ENCODE measurements around the gene SIAE.

DNA sequence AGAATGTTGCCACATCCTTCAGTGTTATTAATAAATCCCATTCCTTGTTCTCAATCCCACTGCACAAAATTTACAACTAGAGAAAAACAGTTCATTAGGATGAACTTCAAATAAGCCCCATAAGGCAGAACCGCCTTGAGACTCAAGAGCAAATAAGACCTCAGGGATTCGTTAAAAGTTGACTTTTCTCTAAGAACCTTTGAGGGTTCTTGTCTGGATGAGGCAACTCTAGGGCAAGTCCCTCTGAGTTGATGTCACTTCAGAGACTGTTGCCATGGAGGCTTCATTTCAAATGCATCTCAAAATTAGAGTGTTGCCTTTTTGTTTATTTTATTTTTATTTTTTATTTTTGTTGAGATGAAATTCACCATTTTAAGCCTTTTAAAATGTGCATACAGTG is 82.1 kb downstream of the SIAE start:
- TF ChIP-seq POLR2AphosphoS5 (IDR thresholded peaks at IDR 0.05; ENCODE audit: low read depth, low read length): no peak
- TF ChIP-seq GABPA (IDR thresholded peaks at IDR 0.05; ENCODE audit: low read depth): no peak
- TF ChIP-seq TEAD4 (IDR thresholded peaks at IDR 0.05; ENCODE audit: borderline replicate concordance, insufficient read depth): no peak
- no peak for TF ChIP-seq TAF1 (IDR thresholded peaks at IDR 0.05; ENCODE audit: borderline replicate concordance, low read depth, low read length)
- TF ChIP-seq MAX (IDR thresholded peaks at IDR 0.05; ENCODE audit: low read depth): no peak
- TF ChIP-seq EP300 (IDR thresholded peaks at IDR 0.05; ENCODE audit: borderline replicate concordance in 1 of 2, low read depth in 1 of 2, low read length in 1 of 2): no peak
- no peak for TF ChIP-seq CHD2 (IDR thresholded peaks at IDR 0.05; ENCODE audit: low read length, partially characterized antibody)
- TF ChIP-seq, protein P1, sequence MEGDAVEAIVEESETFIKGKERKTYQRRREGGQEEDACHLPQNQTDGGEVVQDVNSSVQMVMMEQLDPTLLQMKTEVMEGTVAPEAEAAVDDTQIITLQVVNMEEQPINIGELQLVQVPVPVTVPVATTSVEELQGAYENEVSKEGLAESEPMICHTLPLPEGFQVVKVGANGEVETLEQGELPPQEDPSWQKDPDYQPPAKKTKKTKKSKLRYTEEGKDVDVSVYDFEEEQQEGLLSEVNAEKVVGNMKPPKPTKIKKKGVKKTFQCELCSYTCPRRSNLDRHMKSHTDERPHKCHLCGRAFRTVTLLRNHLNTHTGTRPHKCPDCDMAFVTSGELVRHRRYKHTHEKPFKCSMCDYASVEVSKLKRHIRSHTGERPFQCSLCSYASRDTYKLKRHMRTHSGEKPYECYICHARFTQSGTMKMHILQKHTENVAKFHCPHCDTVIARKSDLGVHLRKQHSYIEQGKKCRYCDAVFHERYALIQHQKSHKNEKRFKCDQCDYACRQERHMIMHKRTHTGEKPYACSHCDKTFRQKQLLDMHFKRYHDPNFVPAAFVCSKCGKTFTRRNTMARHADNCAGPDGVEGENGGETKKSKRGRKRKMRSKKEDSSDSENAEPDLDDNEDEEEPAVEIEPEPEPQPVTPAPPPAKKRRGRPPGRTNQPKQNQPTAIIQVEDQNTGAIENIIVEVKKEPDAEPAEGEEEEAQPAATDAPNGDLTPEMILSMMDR (IDR thresholded peaks at IDR 0.05): no peak
- TF ChIP-seq, protein P2, sequence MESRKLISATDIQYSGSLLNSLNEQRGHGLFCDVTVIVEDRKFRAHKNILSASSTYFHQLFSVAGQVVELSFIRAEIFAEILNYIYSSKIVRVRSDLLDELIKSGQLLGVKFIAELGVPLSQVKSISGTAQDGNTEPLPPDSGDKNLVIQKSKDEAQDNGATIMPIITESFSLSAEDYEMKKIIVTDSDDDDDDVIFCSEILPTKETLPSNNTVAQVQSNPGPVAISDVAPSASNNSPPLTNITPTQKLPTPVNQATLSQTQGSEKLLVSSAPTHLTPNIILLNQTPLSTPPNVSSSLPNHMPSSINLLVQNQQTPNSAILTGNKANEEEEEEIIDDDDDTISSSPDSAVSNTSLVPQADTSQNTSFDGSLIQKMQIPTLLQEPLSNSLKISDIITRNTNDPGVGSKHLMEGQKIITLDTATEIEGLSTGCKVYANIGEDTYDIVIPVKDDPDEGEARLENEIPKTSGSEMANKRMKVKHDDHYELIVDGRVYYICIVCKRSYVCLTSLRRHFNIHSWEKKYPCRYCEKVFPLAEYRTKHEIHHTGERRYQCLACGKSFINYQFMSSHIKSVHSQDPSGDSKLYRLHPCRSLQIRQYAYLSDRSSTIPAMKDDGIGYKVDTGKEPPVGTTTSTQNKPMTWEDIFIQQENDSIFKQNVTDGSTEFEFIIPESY (IDR thresholded peaks at IDR 0.05; ENCODE audit: borderline replicate concordance, low read depth): no peak
- TF ChIP-seq RCOR1 (IDR thresholded peaks at IDR 0.05; ENCODE audit: low read length): no peak
- no peak for TF ChIP-seq RAD21 (IDR thresholded peaks at IDR 0.05; ENCODE audit: low read length)
- TF ChIP-seq, protein P3, sequence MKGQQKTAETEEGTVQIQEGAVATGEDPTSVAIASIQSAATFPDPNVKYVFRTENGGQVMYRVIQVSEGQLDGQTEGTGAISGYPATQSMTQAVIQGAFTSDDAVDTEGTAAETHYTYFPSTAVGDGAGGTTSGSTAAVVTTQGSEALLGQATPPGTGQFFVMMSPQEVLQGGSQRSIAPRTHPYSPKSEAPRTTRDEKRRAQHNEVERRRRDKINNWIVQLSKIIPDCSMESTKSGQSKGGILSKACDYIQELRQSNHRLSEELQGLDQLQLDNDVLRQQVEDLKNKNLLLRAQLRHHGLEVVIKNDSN (IDR thresholded peaks at IDR 0.05; ENCODE audit: borderline replicate concordance, low read depth): no peak

All from SK-N-SH (cell line).